Measurements from ENCODE around the gene ACSF2. TPM values are rescaled to one million over a fixed set of nuclear protein-coding genes. Genes with fewer than 3 reads are reported as not detected.

ACSF2 gene
- total and polyA plus RNA-seq, 2 of the 13 experiments (the other 11 are each of a cell fraction or from before 2014, with no cell fraction given) = 87.3 to 109 TPM

DNA sequence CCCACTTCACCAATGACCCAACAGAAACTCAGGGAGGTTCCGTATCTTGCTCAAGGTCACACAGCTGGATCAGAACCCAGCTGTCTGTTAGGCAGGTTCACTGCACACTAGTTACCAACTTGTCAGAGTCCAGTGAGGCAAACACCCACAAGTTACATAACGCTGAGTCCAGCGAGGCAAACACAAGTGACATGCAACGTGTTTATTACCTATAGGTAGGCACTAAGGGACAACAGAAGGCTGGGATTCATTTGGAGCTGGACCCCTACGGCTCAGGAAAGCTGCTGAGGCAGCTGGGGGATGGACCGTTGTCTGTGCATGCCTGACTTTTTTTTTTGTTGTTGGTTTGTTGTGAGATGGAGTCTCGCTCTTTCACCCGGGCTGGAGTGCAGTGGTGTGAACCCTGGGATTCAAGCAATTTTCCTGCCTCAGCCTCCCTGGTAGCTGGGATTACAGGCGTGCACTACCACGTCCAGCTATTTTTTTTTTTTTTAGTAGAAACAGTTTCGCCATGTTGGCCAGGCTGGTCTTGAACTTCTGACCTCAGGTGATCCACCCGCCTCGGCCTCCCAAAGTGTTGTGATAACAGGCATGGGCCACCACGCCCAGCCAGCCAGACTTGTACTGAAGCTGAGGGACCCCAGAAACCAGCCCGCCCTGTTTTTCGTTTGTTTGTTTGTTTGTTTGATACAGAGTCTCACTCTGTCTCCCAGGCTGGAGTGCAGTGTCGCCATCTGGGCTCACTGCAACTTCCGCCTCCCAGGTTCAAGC lies 50.7 kb downstream of the ACSF2 start (continued):
- peak; percentile 77; the same call in 1 of the 2 replicates for TF ChIP-seq ZNF780A (CRISPR knock-in tag; IDR thresholded peaks at IDR 0.05)
- TF ChIP-seq MYC (CRISPR knock-in tag; IDR thresholded peaks at IDR 0.05; ENCODE audit: borderline replicate concordance) = no peak
- no peak for TF ChIP-seq ZNF850 (CRISPR knock-in tag; conservative IDR thresholded peaks at IDR 0.05)
- TF ChIP-seq, protein P1, sequence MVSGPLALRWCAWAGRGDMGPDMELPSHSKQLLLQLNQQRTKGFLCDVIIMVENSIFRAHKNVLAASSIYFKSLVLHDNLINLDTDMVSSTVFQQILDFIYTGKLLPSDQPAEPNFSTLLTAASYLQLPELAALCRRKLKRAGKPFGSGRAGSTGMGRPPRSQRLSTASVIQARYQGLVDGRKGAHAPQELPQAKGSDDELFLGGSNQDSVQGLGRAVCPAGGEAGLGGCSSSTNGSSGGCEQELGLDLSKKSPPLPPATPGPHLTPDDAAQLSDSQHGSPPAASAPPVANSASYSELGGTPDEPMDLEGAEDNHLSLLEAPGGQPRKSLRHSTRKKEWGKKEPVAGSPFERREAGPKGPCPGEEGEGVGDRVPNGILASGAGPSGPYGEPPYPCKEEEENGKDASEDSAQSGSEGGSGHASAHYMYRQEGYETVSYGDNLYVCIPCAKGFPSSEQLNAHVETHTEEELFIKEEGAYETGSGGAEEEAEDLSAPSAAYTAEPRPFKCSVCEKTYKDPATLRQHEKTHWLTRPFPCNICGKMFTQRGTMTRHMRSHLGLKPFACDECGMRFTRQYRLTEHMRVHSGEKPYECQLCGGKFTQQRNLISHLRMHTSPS (CRISPR knock-in tag; IDR thresholded peaks at IDR 0.05; ENCODE audit: low read depth) = 0 out of 2 replicates have a peak, but pooled peaks have one; percentile 29
- TF ChIP-seq, protein P2, sequence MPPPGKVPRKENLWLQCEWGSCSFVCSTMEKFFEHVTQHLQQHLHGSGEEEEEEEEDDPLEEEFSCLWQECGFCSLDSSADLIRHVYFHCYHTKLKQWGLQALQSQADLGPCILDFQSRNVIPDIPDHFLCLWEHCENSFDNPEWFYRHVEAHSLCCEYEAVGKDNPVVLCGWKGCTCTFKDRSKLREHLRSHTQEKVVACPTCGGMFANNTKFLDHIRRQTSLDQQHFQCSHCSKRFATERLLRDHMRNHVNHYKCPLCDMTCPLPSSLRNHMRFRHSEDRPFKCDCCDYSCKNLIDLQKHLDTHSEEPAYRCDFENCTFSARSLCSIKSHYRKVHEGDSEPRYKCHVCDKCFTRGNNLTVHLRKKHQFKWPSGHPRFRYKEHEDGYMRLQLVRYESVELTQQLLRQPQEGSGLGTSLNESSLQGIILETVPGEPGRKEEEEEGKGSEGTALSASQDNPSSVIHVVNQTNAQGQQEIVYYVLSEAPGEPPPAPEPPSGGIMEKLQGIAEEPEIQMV (CRISPR knock-in tag; IDR thresholded peaks at IDR 0.05; ENCODE audit: low read depth) = no peak
- TF ChIP-seq ARHGAP35 (CRISPR knock-in tag; IDR thresholded peaks at IDR 0.05; ENCODE audit: borderline replicate concordance) = no peak
- peak; percentile 13; the same call in 1 of the 2 replicates for TF ChIP-seq FOXK1 (CRISPR knock-in tag; IDR thresholded peaks at IDR 0.05; ENCODE audit: borderline replicate concordance, low read depth)
- TF ChIP-seq GABPA (IDR thresholded peaks at IDR 0.05; ENCODE audit: low read depth, low read length) = no peak
- no peak for TF ChIP-seq GABPA (CRISPR knock-in tag; IDR thresholded peaks at IDR 0.05; ENCODE audit: low read depth)
- no peak for TF ChIP-seq PAX8 (CRISPR knock-in tag; IDR thresholded peaks at IDR 0.05; ENCODE audit: borderline replicate concordance)
- TF ChIP-seq, protein P3, sequence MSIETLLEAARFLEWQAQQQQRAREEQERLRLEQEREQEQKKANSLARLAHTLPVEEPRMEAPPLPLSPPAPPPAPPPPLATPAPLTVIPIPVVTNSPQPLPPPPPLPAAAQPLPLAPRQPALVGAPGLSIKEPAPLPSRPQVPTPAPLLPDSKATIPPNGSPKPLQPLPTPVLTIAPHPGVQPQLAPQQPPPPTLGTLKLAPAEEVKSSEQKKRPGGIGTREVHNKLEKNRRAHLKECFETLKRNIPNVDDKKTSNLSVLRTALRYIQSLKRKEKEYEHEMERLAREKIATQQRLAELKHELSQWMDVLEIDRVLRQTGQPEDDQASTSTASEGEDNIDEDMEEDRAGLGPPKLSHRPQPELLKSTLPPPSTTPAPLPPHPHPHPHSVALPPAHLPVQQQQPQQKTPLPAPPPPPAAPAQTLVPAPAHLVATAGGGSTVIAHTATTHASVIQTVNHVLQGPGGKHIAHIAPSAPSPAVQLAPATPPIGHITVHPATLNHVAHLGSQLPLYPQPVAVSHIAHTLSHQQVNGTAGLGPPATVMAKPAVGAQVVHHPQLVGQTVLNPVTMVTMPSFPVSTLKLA (IDR thresholded peaks at IDR 0.05) = no peak
- TF ChIP-seq, protein P4, sequence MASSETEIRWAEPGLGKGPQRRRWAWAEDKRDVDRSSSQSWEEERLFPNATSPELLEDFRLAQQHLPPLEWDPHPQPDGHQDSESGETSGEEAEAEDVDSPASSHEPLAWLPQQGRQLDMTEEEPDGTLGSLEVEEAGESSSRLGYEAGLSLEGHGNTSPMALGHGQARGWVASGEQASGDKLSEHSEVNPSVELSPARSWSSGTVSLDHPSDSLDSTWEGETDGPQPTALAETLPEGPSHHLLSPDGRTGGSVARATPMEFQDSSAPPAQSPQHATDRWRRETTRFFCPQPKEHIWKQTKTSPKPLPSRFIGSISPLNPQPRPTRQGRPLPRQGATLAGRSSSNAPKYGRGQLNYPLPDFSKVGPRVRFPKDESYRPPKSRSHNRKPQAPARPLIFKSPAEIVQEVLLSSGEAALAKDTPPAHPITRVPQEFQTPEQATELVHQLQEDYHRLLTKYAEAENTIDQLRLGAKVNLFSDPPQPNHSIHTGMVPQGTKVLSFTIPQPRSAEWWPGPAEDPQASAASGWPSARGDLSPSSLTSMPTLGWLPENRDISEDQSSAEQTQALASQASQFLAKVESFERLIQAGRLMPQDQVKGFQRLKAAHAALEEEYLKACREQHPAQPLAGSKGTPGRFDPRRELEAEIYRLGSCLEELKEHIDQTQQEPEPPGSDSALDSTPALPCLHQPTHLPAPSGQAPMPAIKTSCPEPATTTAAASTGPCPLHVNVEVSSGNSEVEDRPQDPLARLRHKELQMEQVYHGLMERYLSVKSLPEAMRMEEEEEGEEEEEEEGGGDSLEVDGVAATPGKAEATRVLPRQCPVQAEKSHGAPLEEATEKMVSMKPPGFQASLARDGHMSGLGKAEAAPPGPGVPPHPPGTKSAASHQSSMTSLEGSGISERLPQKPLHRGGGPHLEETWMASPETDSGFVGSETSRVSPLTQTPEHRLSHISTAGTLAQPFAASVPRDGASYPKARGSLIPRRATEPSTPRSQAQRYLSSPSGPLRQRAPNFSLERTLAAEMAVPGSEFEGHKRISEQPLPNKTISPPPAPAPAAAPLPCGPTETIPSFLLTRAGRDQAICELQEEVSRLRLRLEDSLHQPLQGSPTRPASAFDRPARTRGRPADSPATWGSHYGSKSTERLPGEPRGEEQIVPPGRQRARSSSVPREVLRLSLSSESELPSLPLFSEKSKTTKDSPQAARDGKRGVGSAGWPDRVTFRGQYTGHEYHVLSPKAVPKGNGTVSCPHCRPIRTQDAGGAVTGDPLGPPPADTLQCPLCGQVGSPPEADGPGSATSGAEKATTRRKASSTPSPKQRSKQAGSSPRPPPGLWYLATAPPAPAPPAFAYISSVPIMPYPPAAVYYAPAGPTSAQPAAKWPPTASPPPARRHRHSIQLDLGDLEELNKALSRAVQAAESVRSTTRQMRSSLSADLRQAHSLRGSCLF (CRISPR knock-in tag; IDR thresholded peaks at IDR 0.05; ENCODE audit: borderline replicate concordance) = no peak
- no peak for TF ChIP-seq ZNF274 (CRISPR knock-in tag; IDR thresholded peaks at IDR 0.05)
- TF ChIP-seq RARG (CRISPR knock-in tag; IDR thresholded peaks at IDR 0.05; ENCODE audit: low read depth) = no peak
- TF ChIP-seq ZSCAN25 (CRISPR knock-in tag; IDR thresholded peaks at IDR 0.05) = no peak
- TF ChIP-seq RBFOX2 (IDR thresholded peaks at IDR 0.05; ENCODE audit: low read depth, low read length) = no peak
- TF ChIP-seq, protein P5, sequence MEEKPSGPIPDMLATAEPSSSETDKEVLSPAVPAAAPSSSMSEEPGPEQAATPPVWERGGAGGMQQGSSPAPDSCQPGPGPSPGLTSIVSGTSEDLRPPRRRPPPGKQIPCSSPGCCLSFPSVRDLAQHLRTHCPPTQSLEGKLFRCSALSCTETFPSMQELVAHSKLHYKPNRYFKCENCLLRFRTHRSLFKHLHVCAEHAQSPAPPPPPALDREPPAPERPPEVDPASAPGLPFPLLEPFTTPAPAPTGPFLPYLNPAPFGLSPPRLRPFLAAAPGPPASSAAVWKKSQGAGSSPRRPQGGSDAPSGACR (CRISPR knock-in tag; IDR thresholded peaks at IDR 0.05) = no peak
- TF ChIP-seq ZNF256 (CRISPR knock-in tag; conservative IDR thresholded peaks at IDR 0.05) = no peak
- TF ChIP-seq ZNF660 (CRISPR knock-in tag; IDR thresholded peaks at IDR 0.05; ENCODE audit: borderline replicate concordance, low read depth) = no peak

All from HepG2 (cell line).